ENCODE data around the gene PFKFB2.

- TF ChIP-seq YY1 (IDR thresholded peaks at IDR 0.05; ENCODE audit: low read depth) (no peak), MAX (IDR thresholded peaks at IDR 0.05) (no peak; the same call in 1 of the 2 replicates), FOXM1 (IDR thresholded peaks at IDR 0.05; ENCODE audit: borderline replicate concordance, low read depth) (no peak), EGR1 (IDR thresholded peaks at IDR 0.05) (no peak)
These were observed 24.6 kb downstream of the PFKFB2 start for GRCh38 chr1:207077470-207078377.
